CD14-positive monocyte (primary cell): ENCODE measurements around the gene EIF4A2. TPM values are rescaled to one million over a fixed set of nuclear protein-coding genes. Genes with fewer than 3 reads are reported as not detected.

Source experiments
- DNase-seq, 3 donors: peaks; one replicate each; pipeline ENCODE4 v3.0.0-alpha.2; 2011 to 2022
- H2AFZ ChIP-seq: 2 replicates; pipeline ENCODE4 v1.6.0; 2012; ENCODE audit warnings: mild to moderate bottlenecking, low read depth, low read length, inconsistent platforms; ENCODE audit not compliant: insufficient read depth, poor library complexity, severe bottlenecking
- H3K27ac ChIP-seq, 2 donors: 1 replicate in 1 of 2; 2 replicates in 1 of 2; pipeline ENCODE4 v1.5.1; 2012 to 2013; ENCODE audit warnings: low read length in 2 of 2, control low read depth in 1 of 2, inconsistent platforms in 1 of 2, low read depth in 1 of 2, mild to moderate bottlenecking in 1 of 2
- H3K27me3 ChIP-seq, 2 donors: one replicate each; pipeline versions ENCODE4 v1.6.0 to v1.6.1; 2011 to 2013; ENCODE audit warnings: low read length in 2 of 2; ENCODE audit not compliant: control insufficient read depth in 2 of 2, insufficient read depth in 2 of 2
- H3K36me3 ChIP-seq, 2 donors: replicated peaks in 1 of 2; 1 replicate in 1 of 2; 2 replicates in 1 of 2; pipeline versions ENCODE4 v1.5.1 to v1.6.1; 2012 to 2013; ENCODE audit warnings: low read length in 2 of 2, control low read depth in 1 of 2, inconsistent platforms in 1 of 2, mild to moderate bottlenecking in 1 of 2; ENCODE audit not compliant: insufficient read depth in 2 of 2, control insufficient read depth in 1 of 2
- H3K4me1 ChIP-seq, 2 donors: 1 replicate in 1 of 2; 2 replicates in 1 of 2; pipeline versions ENCODE4 v1.5.1 to v1.6.1; 2012 to 2013; ENCODE audit warnings: low read length in 2 of 2, control low read depth in 1 of 2, inconsistent platforms in 1 of 2, mild to moderate bottlenecking in 1 of 2, moderate library complexity in 1 of 2; ENCODE audit not compliant: insufficient read depth in 2 of 2, control insufficient read depth in 1 of 2
- H3K4me2 ChIP-seq: replicated peaks from 2 replicates; pipeline ENCODE3; 2012; ENCODE audit warnings: low read length, moderate library complexity, mild to moderate bottlenecking; ENCODE audit not compliant: poor library complexity, severe bottlenecking; ENCODE audit errors: extremely low read depth
- H3K4me3 ChIP-seq, 3 experiments: fragments of 200-600 bp in 1 of 3; sonication (generic) in 1 of 3; replicated peaks in 1 of 3; 1 replicate in 2 of 3; 2 replicates in 1 of 3; pipeline ENCODE4 v1.5.1; 2011 to 2013; ENCODE audit warnings: low read length in 3 of 3, mild to moderate bottlenecking in 3 of 3, control low read depth in 2 of 3, low read depth in 2 of 3, inconsistent platforms in 1 of 3, moderate library complexity in 1 of 3
- H3K79me2 ChIP-seq: 2 replicates; pipeline ENCODE4 v1.6.0; 2012; ENCODE audit warnings: mild to moderate bottlenecking, control low read depth, inconsistent platforms, low read length, moderate library complexity; ENCODE audit not compliant: insufficient read depth
- H3K9ac ChIP-seq: 2 replicates; pipeline ENCODE4 v1.6.0; 2017; ENCODE audit warnings: low read length, mild to moderate bottlenecking; ENCODE audit not compliant: insufficient read depth, poor library complexity, severe bottlenecking
- H3K9me3 ChIP-seq, 2 donors: replicated peaks in 1 of 2; 1 replicate in 1 of 2; 2 replicates in 1 of 2; pipeline versions ENCODE4 v1.5.1 to v1.6.1; 2012 to 2013; ENCODE audit warnings: low read length in 2 of 2, control low read depth in 1 of 2; ENCODE audit not compliant: control insufficient read depth in 1 of 2, insufficient read depth in 1 of 2
- H4K20me1 ChIP-seq: 2 replicates; pipeline ENCODE4 v1.6.0; 2012; ENCODE audit warnings: mild to moderate bottlenecking, low read length, control low read depth, moderate library complexity; ENCODE audit not compliant: insufficient read depth
- H3K27ac Mint-ChIP-seq, 7 donors: one replicate each; pipeline ENCODE4 v1.8.0; 2020; ENCODE audit warnings: mild to moderate bottlenecking in 7 of 7, mixed read lengths in 7 of 7, moderate library complexity in 6 of 7, inconsistent platforms in 2 of 7
- H3K27me3 Mint-ChIP-seq, 3 donors: one replicate each; pipeline ENCODE4 v1.8.0; 2021 to 2022; ENCODE audit warnings: low read depth in 3 of 3, mild to moderate bottlenecking in 3 of 3, mixed read lengths in 3 of 3, moderate library complexity in 3 of 3, inconsistent platforms in 1 of 3
- H3K36me3 Mint-ChIP-seq, 2 donors: one replicate each; pipeline ENCODE4 v1.8.0; 2020; ENCODE audit warnings: mixed read lengths in 2 of 2, inconsistent platforms in 1 of 2, mild to moderate bottlenecking in 1 of 2
- H3K4me1 Mint-ChIP-seq: one replicate; pipeline ENCODE4 v1.8.0; 2020; ENCODE audit warnings: mild to moderate bottlenecking, mixed read lengths
- H3K4me3 Mint-ChIP-seq, 2 donors: one replicate each; pipeline ENCODE4 v1.8.0; 2020; ENCODE audit warnings: mild to moderate bottlenecking in 2 of 2, mixed read lengths in 2 of 2, moderate library complexity in 1 of 2
- H3K9me3 Mint-ChIP-seq, 7 donors: one replicate each; pipeline ENCODE4 v1.8.0; 2020 to 2022; ENCODE audit warnings: mixed read lengths in 7 of 7, mild to moderate bottlenecking in 6 of 7, moderate library complexity in 6 of 7, inconsistent platforms in 2 of 7
- WGBS: methylation state at CpG from one replicate; pipeline ENCODE4 v1.1.5; 2013; ENCODE audit warnings: missing lambda C conversion rate; ENCODE audit not compliant: insufficient coverage; 5-methylcytosine and 5-hydroxymethylcytosine counted together
- intact Hi-C, 2 donors: fragments of 100-400 bp; cut with micrococcal nuclease; formaldehyde crosslinking; loops; one replicate each; pipeline versions ENCODE4 v1.15.0 to v1.15.1; 2023
- polyA plus RNA-seq, 3 donors: library from polyadenylated mRNA; depleted of rRNA in 1 of 3; unstranded in 2 of 3; stranded (reverse) in 1 of 3; fragments of 300-500 nt in 2 of 3; fragments of >200 nt in 1 of 3; fragmentation: Illumina TruSeq in 2 of 3; gene quantifications; 1 replicate in 2 of 3; 2 replicates in 1 of 3; pipeline ENCODE4 v1.2.3, GENCODE V29; 2012 to 2021
- TF ChIP-seq, protein P1 (sequence below): fragments of 200-600 bp; IDR thresholded peaks from one replicate; pipeline ENCODE4 v1.8.0; 2022; ENCODE audit warnings: antibody characterized with exemption, mild to moderate bottlenecking

The EIF4A2 gene
- polyA plus RNA-seq, 3 donors: 67.0 to 405 (median 73.0) TPM

DNA sequence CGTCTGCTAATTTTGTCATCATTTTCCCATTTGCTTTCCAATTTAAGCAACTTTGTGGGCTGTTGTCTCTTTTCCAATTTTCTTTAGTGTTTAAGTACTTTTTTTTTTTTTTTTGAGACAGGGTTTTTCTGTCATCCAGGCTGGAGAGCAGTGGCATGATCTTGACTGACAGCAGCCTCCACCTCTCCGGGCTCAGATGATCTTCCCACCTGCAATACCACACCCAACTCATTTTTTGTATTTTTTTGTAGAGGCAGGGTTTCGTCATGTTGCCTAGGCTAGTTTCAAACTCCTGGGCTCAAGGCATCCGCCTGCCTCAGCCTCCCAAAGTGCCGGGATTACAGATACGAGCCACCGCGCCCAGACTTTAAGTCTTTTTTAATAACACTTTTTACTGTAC is 26.2 kb upstream of the EIF4A2 start:
- Mint-ChIP-seq H3K4me3 (no peak overlapping the region), H3K9me3 (no peaks in the 10 kb centered on the region), H3K27ac (no peak overlapping the region), H3K4me1 (peaks cover 4% of the 10 kb centered on the region), H3K36me3 (no peaks in the 10 kb centered on the region), H3K27me3 (peaks cover 0 to 6% (median 2%) of the 10 kb centered on the region in 3 donors)
- no peak for DNase-seq
- Histone ChIP-seq H3K9ac (no peak overlapping the region), H3K36me3 (no peaks in the 10 kb centered on the region), H3K4me1 (no peaks in the 10 kb centered on the region), H3K79me2 (no peaks in the 10 kb centered on the region), H3K27me3 (no peaks in the 10 kb centered on the region), H4K20me1 (no peaks in the 10 kb centered on the region), H3K4me3 (no peak overlapping the region), H2AFZ (no peak overlapping the region), H3K27ac (no peak overlapping the region), H3K9me3 (no peaks in the 10 kb centered on the region), H3K4me2 (no peak overlapping the region)
- no CpG with 5 or more reads among the region's 8 CpGs for WGBS
- intact Hi-C loops: no loop called here
- TF ChIP-seq, protein P1, sequence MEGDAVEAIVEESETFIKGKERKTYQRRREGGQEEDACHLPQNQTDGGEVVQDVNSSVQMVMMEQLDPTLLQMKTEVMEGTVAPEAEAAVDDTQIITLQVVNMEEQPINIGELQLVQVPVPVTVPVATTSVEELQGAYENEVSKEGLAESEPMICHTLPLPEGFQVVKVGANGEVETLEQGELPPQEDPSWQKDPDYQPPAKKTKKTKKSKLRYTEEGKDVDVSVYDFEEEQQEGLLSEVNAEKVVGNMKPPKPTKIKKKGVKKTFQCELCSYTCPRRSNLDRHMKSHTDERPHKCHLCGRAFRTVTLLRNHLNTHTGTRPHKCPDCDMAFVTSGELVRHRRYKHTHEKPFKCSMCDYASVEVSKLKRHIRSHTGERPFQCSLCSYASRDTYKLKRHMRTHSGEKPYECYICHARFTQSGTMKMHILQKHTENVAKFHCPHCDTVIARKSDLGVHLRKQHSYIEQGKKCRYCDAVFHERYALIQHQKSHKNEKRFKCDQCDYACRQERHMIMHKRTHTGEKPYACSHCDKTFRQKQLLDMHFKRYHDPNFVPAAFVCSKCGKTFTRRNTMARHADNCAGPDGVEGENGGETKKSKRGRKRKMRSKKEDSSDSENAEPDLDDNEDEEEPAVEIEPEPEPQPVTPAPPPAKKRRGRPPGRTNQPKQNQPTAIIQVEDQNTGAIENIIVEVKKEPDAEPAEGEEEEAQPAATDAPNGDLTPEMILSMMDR: no peak

DNA sequence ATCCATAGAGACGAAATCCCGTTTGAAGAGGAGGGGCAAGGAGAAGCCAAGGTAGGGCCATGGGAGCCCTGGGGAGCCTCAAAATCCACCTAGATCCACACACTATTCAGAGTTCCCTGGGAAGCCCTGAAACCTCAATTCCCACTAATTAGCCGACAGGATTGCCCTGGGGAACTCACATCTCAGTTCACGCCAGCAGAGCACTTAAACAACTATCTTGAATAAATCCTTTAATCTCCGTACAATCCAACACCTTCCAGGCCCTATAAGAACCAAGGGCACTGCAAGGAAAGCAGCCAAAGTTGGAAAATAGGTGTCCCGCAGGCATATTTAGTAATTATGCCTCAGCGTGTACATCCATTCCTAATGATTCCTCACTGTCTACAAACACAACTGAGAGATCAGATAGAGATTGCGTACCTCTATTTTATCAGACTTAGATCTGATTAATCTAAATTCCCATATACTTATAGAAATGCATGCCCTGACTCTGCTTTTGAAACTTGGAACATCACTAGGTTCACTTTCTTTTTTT is 25.6 kb upstream of the EIF4A2 start:
- Mint-ChIP-seq H3K4me1 (peaks cover 4% of the 10 kb centered on the region), H3K27me3 (peaks cover 0 to 6% (median 2%) of the 10 kb centered on the region in 3 donors), H3K4me3 (peak overlapping the region in 1 of 2 donors; percentile 4), H3K27ac (no peak overlapping the region), H3K9me3 (no peaks in the 10 kb centered on the region), H3K36me3 (no peaks in the 10 kb centered on the region)
- Histone ChIP-seq H3K4me1 (no peaks in the 10 kb centered on the region), H3K9ac (no peak overlapping the region), H2AFZ (no peak overlapping the region), H4K20me1 (no peaks in the 10 kb centered on the region), H3K4me3 (no peak overlapping the region), H3K27me3 (no peaks in the 10 kb centered on the region), H3K79me2 (no peaks in the 10 kb centered on the region), H3K9me3 (no peaks in the 10 kb centered on the region), H3K27ac (no peak overlapping the region), H3K36me3 (no peaks in the 10 kb centered on the region), H3K4me2 (no peak overlapping the region)
- no peak for DNase-seq
- WGBS: 94% methylated on average over 3 of the region's 8 CpGs
- intact Hi-C loops: no loop called here
- TF ChIP-seq, protein P1: no peak
